HepG2 (cell line): ENCODE measurements around the gene GTF2I.

Source experiments
- AGO1 ChIP-seq: fragments of 200-400 bp; formaldehyde crosslinking; IDR thresholded peaks from 2 replicates; pipeline ENCODE4 v1.6.1; 2017; ENCODE audit warnings: mild to moderate bottlenecking, low read depth, low read length, moderate library complexity; ENCODE audit not compliant: poor library complexity, severe bottlenecking
- CBFB ChIP-seq: sonication (generic); formaldehyde crosslinking; IDR thresholded peaks from 2 replicates; pipeline ENCODE4 v1.4.0; 2020; ENCODE audit warnings: missing genetic modification reagents
- EED ChIP-seq: sonication (generic); formaldehyde crosslinking; IDR thresholded peaks from 2 replicates; pipeline ENCODE4 v1.5.0; 2020; ENCODE audit warnings: mild to moderate bottlenecking, missing genetic modification reagents
- ELF1 ChIP-seq: sonication (generic); formaldehyde crosslinking; IDR thresholded peaks from 2 replicates; pipeline ENCODE4 v1.4.0; 2020; ENCODE audit warnings: missing genetic modification reagents
- MXD4 ChIP-seq: IDR thresholded peaks from 2 replicates; pipeline ENCODE4 v1.6.1; 2016; ENCODE audit warnings: mild to moderate bottlenecking, missing biosample characterization, missing genetic modification reagents
- PBX3 ChIP-seq: sonication (generic); formaldehyde crosslinking; IDR thresholded peaks from 2 replicates; pipeline ENCODE4 v1.8.1; 2023; ENCODE audit warnings: missing genetic modification reagents, inconsistent platforms, borderline replicate concordance
- PHF8 ChIP-seq: sonication (generic); formaldehyde crosslinking; IDR thresholded peaks from 2 replicates; pipeline ENCODE4 v1.5.0; 2020; ENCODE audit warnings: missing genetic modification reagents
- POLR2A ChIP-seq, 2 experiments: IDR thresholded peaks; 2 replicates each; pipeline ENCODE4 v1.6.1; 2011; ENCODE audit warnings: low read depth in 2 of 2, low read length in 2 of 2, mild to moderate bottlenecking in 1 of 2, moderate library complexity in 1 of 2; ENCODE audit not compliant: insufficient read depth in 1 of 2
- POLR2AphosphoS5 ChIP-seq: IDR thresholded peaks from 2 replicates; pipeline ENCODE4 v1.6.1; 2012; ENCODE audit warnings: low read depth, low read length
- RBM22 ChIP-seq: fragments of 200-400 bp; formaldehyde crosslinking; optimal IDR thresholded peaks from 2 replicates; pipeline ENCODE3; 2017; ENCODE audit warnings: mild to moderate bottlenecking, low read length, moderate library complexity
- SMYD3 ChIP-seq: sonication (generic); formaldehyde crosslinking; IDR thresholded peaks from 2 replicates; pipeline ENCODE4 v1.8.1; 2023; ENCODE audit warnings: mild to moderate bottlenecking, missing genetic modification reagents
- ZNF274 ChIP-seq: sonication (generic); formaldehyde crosslinking; IDR thresholded peaks from 2 replicates; pipeline ENCODE4 v1.5.1; 2020; ENCODE audit warnings: mild to moderate bottlenecking, missing genetic modification reagents
- TF ChIP-seq, protein P1 (sequence below): sonication (generic); formaldehyde crosslinking; IDR thresholded peaks from 2 replicates; pipeline ENCODE4 v1.5.0; 2020; ENCODE audit warnings: mild to moderate bottlenecking, missing genetic modification reagents, moderate library complexity

- TF ChIP-seq ELF1 (no peak), PBX3 (CRISPR knock-in tag) (no peak), POLR2A (IDR thresholded peaks at IDR 0.05; ENCODE audit: insufficient read depth in 1 of 2, low read depth in 2 of 2, low read length in 2 of 2) (no peak), CBFB (no peak), PHF8 (CRISPR knock-in tag) (no peak), POLR2AphosphoS5 (no peak), EED (CRISPR knock-in tag) (no peak), RBM22 (no peak), AGO1 (no peak), ZNF274 (CRISPR knock-in tag) (no peak), MXD4 (no peak), SMYD3 (CRISPR knock-in tag) (no peak)
- TF ChIP-seq, protein P1, sequence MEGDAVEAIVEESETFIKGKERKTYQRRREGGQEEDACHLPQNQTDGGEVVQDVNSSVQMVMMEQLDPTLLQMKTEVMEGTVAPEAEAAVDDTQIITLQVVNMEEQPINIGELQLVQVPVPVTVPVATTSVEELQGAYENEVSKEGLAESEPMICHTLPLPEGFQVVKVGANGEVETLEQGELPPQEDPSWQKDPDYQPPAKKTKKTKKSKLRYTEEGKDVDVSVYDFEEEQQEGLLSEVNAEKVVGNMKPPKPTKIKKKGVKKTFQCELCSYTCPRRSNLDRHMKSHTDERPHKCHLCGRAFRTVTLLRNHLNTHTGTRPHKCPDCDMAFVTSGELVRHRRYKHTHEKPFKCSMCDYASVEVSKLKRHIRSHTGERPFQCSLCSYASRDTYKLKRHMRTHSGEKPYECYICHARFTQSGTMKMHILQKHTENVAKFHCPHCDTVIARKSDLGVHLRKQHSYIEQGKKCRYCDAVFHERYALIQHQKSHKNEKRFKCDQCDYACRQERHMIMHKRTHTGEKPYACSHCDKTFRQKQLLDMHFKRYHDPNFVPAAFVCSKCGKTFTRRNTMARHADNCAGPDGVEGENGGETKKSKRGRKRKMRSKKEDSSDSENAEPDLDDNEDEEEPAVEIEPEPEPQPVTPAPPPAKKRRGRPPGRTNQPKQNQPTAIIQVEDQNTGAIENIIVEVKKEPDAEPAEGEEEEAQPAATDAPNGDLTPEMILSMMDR (CRISPR knock-in tag) = no peak
Observed at GRCh38 chr7:74725840-74726239, 68.3 kb downstream of the GTF2I start.
